PC-3 (cell line): Measurements from ENCODE around the gene ARID5B. TPM values are rescaled to one million over a fixed set of nuclear protein-coding genes. Genes with fewer than 3 reads are reported as not detected.
A peak's percentile ranks its signal among the peaks of the same experiment; 100 is the strongest.

Experiments
- ATAC-seq: fragments of 200-7000 bp; cut with Tn5 transposase; 2 replicates; pipeline ENCODE4 v1.9.1; 2020; ENCODE audit warnings: mild to moderate bottlenecking, moderate library complexity
- BruUV-seq: library from RNA; stranded (reverse); fragments of 400-500 nt; replicated peaks from 2 replicates; lab custom pipeline; 2021; lab: Mats Ljungman, UMichigan
- CTCF ChIA-PET: fragments of 300-600 bp; sonication (Branson Sonifier 250); formaldehyde crosslinking; loops from one replicate; lab custom pipeline; 2022; ENCODE audit warnings: antibody characterized with exemption; lab: Charles Lee
- POLR2A ChIA-PET: fragments of 300-600 bp; sonication (Branson Sonifier 250); formaldehyde crosslinking; loops from one replicate; lab custom pipeline; 2022; ENCODE audit warnings: antibody characterized with exemption; ENCODE audit not compliant: unreplicated experiment; lab: Charles Lee
- DNase-seq: peaks from one replicate; pipeline ENCODE4 v3.0.0-alpha.2; 2015
- H2AFZ ChIP-seq: fragments of 300-600 bp; sonication (generic); 2 replicates; pipeline ENCODE4 v1.6.0; 2016; ENCODE audit warnings: antibody characterized with exemption, low read length
- H3F3A ChIP-seq: fragments of 300-600 bp; sonication (generic); one replicate; pipeline ENCODE4 v1.6.0; 2017; ENCODE audit warnings: antibody characterized with exemption, low read length, control low read depth, mild to moderate bottlenecking; ENCODE audit not compliant: unreplicated experiment
- H3K27ac ChIP-seq: fragments of 300-600 bp; sonication (generic); 2 replicates; pipeline ENCODE4 v1.5.1; 2016; ENCODE audit warnings: mild to moderate bottlenecking, low read length
- H3K27me3 ChIP-seq: fragments of 300-600 bp; sonication (generic); 2 replicates; pipeline ENCODE4 v1.6.1; 2016; ENCODE audit warnings: low read length, mixed read lengths
- H3K36me3 ChIP-seq: fragments of 300-600 bp; sonication (generic); 2 replicates; pipeline ENCODE4 v1.6.1; 2016; ENCODE audit warnings: low read depth, mixed run types, low read length, mixed read lengths
- H3K4me1 ChIP-seq: fragments of 300-600 bp; sonication (generic); 2 replicates; pipeline ENCODE4 v1.5.1; 2016; ENCODE audit warnings: low read length; ENCODE audit not compliant: insufficient read depth
- H3K4me2 ChIP-seq: fragments of 300-600 bp; sonication (generic); 2 replicates; pipeline ENCODE4 v1.6.0; 2016; ENCODE audit warnings: low read length
- H3K4me3 ChIP-seq: fragments of 300-600 bp; sonication (generic); 2 replicates; pipeline ENCODE4 v1.5.1; 2016; ENCODE audit warnings: mild to moderate bottlenecking, low read length, mixed read lengths
- H3K79me2 ChIP-seq: fragments of 300-600 bp; sonication (generic); 2 replicates; pipeline ENCODE4 v1.6.1; 2017; ENCODE audit warnings: low read length, mixed read lengths
- H3K9ac ChIP-seq: fragments of 300-600 bp; sonication (generic); 2 replicates; pipeline ENCODE4 v1.6.0; 2016; ENCODE audit warnings: mild to moderate bottlenecking, low read length
- H3K9me2 ChIP-seq: fragments of 300-600 bp; sonication (generic); replicated peaks from 2 replicates; pipeline ENCODE4 v1.6.1; 2016; ENCODE audit warnings: mixed run types, low read length, mixed read lengths
- H3K9me3 ChIP-seq: fragments of 300-600 bp; sonication (generic); 2 replicates; pipeline ENCODE4 v1.6.1; 2016; ENCODE audit warnings: low read length, mixed read lengths
- H4K20me1 ChIP-seq: fragments of 300-600 bp; sonication (generic); 2 replicates; pipeline ENCODE4 v1.6.1; 2016; ENCODE audit warnings: low read length, mixed read lengths
- CTCF ChIP-seq: fragments of 300-600 bp; sonication (generic); conservative IDR thresholded peaks from 2 replicates; pipeline ENCODE4 v1.5.1; 2017; ENCODE audit warnings: antibody characterized with exemption, low read depth, mild to moderate bottlenecking, low read length
- EZH2 ChIP-seq: fragments of 300-600 bp; sonication (generic); IDR thresholded peaks from one replicate; pipeline ENCODE4 v1.6.1; 2017; ENCODE audit warnings: antibody characterized with exemption, mild to moderate bottlenecking, low read length; ENCODE audit not compliant: unreplicated experiment
- EZH2phosphoT487 ChIP-seq: fragments of 300-600 bp; sonication (generic); IDR thresholded peaks from 2 replicates; pipeline ENCODE4 v1.6.1; 2018; ENCODE audit warnings: mild to moderate bottlenecking, antibody characterized with exemption, low read length, borderline replicate concordance
- intact Hi-C: fragments of 100-400 bp; cut with micrococcal nuclease; formaldehyde crosslinking; loops from 2 replicates; pipeline ENCODE4 v1.9.0; 2023
- total RNA-seq: library from RNA; depleted of rRNA; stranded (reverse); fragments of >200 nt; gene quantifications from 2 replicates; pipeline ENCODE4 v1.2.3, GENCODE V29; 2014

Gene ARID5B
- total RNA-seq, 1 experiment from 2014 or later, result 26.4 TPM

- ATAC-seq, result no peak
- no peak overlapping the region for H3K4me3 ChIP-seq
Measured at GRCh38 chr10:61887772-61888171, 13.7 kb upstream of the ARID5B start.

DNA sequence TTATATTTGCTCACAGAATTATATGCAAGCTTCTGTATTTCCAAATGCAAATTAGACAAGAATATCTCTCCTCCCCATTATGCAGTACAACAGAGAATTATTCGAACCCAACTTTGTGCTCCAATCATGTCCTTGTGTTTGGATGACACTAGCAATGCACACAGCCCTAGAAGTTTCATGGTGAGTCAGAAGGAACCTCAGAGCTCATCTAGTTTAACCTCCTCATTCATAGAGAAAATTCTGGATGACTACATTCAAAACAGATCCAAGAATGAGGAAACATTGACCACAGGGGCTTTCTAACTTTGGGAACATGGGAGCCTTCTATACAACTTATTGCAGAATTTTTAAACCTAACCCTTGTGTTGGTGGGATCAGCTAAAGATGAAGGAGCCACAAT is 12.8 kb upstream of the ARID5B start:
- Histone ChIP-seq H3K27ac (no peak overlapping the region), H3K4me2 (no peak overlapping the region), H3K9me2 (0 out of 2 replicates have a peak, but pooled peaks cover 3% of the 10 kb centered on the region), H4K20me1 (no peaks in the 10 kb centered on the region), H3K4me3 (no peak overlapping the region), H3K4me1 (peaks cover 15% of the 10 kb centered on the region), H3K36me3 (no peaks in the 10 kb centered on the region), H3F3A (peaks cover 5% of the 10 kb centered on the region), H3K79me2 (no peaks in the 10 kb centered on the region), H2AFZ (no peak overlapping the region), H3K27me3 (no peaks in the 10 kb centered on the region), H3K9me3 (no peaks in the 10 kb centered on the region), H3K9ac (no peak overlapping the region)
- intact Hi-C loops, result no loop called here
- BruUV-seq, result no TSS peak
- POLR2A ChIA-PET, result no interaction called here
- TF ChIP-seq EZH2phosphoT487 (no peak), CTCF (no peak), EZH2 (no peak)
- CTCF ChIA-PET, result no interaction called here
- DNase-seq, result peak; percentile 59
- no peak for ATAC-seq

More at GRCh38 chr10:61887772-61888171, 13.7 kb upstream of the ARID5B start:
- no peaks in the 10 kb centered on the region for H4K20me1 ChIP-seq
- H3K9me3 ChIP-seq, result no peaks in the 10 kb centered on the region
- no peaks in the 10 kb centered on the region for H3K36me3 ChIP-seq
- H3K79me2 ChIP-seq, result no peaks in the 10 kb centered on the region
- intact Hi-C loops, result no loop called here
- peaks cover 20% of the 10 kb centered on the region for H3K4me1 ChIP-seq
- TF ChIP-seq EZH2phosphoT487 (no peak), EZH2 (no peak), CTCF (no peak)
- H3F3A ChIP-seq, result peaks cover 5% of the 10 kb centered on the region
- no peak for DNase-seq
- POLR2A ChIA-PET, result no interaction called here
- no peaks in the 10 kb centered on the region for H3K27me3 ChIP-seq
- CTCF ChIA-PET, result no interaction called here
- no peak overlapping the region for H3K9ac ChIP-seq
- BruUV-seq, result no TSS peak
- H3K4me2 ChIP-seq, result no peak overlapping the region
- no peak overlapping the region for H3K27ac ChIP-seq
- H2AFZ ChIP-seq, result no peak overlapping the region
- H3K9me2 ChIP-seq, result 0 out of 2 replicates have a peak, but pooled peaks cover 3% of the 10 kb centered on the region

GRCh38 chr10:61890430-61890829 is 11.1 kb upstream of the ARID5B start:
- Histone ChIP-seq H3K27ac (0 out of 2 replicates have a peak overlapping the region, but pooled peaks have one; percentile 0), H3K9ac (no peak overlapping the region), H4K20me1 (no peaks in the 10 kb centered on the region), H3K4me3 (peak overlapping the region; percentile 4; the same call in 1 of the 2 replicates), H2AFZ (no peak overlapping the region), H3K4me2 (peak overlapping the region; percentile 54), H3K36me3 (no peaks in the 10 kb centered on the region), H3K79me2 (no peaks in the 10 kb centered on the region), H3F3A (peaks cover 5% of the 10 kb centered on the region), H3K9me3 (no peaks in the 10 kb centered on the region), H3K27me3 (no peaks in the 10 kb centered on the region), H3K4me1 (peaks cover 15% of the 10 kb centered on the region), H3K9me2 (0 out of 2 replicates have a peak, but pooled peaks cover 3% of the 10 kb centered on the region)
- CTCF ChIA-PET, result no interaction called here
- DNase-seq (peak; percentile 77), ATAC-seq (peak; percentile 14; the same call in 1 of the 2 replicates)
- TF ChIP-seq CTCF (no peak), EZH2 (no peak), EZH2phosphoT487 (no peak)
- POLR2A ChIA-PET, result interaction anchor here (0.6 kb wide), 2 partner anchors 207 to 427 kb away, joined by 3 to 7 read pairs; no protein-coding TSS in a partner anchor
- no TSS peak for BruUV-seq
- intact Hi-C loops, result no loop called here
